Putamen (tissue), 1 donor: ENCODE measurements around the gene ERC1.
"Not testable (repeated sequence)": the region's sequence is repeated elsewhere in the genome, so short reads cannot be mapped to it uniquely, and the experiment has no call there.

ENCODE experiments used
- DNase-seq: peaks from one replicate; pipeline ENCODE4 v3.0.0-alpha.2; 2016; ENCODE audit warnings: low spot score

ERC1 gene

DNA sequence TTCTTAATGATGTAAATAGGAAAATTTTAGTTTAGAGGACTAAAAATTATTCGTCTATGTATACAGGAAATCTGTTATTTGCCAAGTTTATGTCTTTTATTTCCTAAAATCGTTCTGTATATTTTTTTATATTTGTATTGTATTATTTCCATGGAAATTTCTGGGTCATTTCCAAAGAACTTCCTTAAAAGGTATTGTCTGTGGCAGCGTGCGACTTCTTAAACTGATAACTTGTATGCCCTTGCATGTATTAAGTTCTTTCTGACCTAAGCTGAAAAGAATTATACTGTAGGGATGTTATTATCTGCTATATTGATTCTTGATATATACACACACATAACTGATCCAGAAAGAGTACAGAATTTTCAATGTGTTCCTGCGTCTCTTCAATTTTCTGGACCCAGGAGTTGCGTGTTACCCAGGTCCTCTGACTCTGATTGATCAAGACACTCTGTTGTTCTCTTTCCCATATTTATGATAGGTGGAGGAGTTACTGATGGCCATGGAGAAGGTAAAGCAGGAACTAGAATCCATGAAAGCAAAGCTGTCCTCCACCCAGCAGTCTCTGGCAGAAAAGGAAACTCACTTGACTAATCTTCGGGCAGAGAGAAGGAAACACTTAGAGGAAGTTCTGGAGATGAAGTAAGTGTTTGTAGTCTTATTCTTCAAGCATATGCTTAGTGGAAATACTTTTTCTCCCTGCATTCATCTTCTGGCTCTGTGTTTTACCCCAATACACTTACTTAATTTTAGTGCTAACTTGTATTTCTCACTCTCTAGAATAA lies 298.5 kb downstream of the ERC1 start:
- DNase-seq, result no peak

- no peak for DNase-seq
These were observed 299.7 kb downstream of the ERC1 start for GRCh38 chr12:1290716-1291115.

DNA sequence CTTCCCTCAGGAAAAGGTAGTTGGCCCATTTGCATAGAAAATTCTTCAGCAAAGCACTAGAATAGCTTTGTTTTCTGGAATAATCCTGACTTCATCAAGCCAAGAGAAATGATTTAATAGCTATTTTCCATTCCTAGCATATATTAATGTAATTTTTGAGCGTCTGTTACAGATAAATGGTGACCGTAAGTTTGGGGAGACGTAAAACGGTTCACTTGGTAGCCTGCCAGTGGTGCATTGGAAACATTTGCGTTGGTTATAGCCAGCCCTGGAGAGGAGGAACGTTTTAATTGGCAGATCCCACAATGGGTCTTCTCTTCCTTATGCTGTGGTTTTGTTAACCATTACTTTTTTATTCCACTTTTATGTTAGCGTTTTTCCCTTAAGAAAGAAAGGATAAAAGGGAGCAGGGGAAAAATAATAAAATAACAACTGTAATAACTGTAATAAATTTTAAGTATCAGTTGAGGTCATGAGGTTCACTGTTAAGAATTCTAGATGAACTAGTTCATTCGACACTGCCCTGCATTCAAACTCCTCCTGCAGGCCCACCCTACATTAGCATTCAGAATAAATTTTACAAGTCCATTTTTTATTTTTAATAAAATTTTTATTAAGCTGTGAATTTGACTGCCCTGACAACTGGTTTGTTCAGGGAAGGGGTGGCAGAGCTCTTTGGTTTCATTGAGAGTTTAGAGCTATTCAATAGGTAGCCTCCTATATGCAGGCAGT lies 300.7 kb downstream of the ERC1 start:
- DNase-seq, result no peak

DNA sequence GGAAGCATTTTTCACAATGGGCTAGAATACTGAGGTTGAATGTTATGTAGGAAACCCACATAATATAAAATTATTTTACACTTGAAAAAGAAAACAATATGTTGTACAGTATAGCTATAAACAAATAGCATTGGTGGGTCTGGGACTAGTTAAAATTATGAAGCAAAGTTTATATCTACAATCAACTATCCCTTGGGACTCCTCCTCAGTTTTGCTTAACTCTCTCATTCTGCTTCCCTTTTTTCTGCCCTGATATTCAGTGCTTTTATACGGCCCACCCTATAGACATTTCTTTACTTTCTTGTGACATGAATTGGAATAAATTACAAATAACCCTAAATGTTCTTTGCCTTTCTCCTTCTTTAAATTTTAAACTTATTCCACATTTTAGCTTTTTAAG lies 302.9 kb downstream of the ERC1 start:
- no peak for DNase-seq

DNA sequence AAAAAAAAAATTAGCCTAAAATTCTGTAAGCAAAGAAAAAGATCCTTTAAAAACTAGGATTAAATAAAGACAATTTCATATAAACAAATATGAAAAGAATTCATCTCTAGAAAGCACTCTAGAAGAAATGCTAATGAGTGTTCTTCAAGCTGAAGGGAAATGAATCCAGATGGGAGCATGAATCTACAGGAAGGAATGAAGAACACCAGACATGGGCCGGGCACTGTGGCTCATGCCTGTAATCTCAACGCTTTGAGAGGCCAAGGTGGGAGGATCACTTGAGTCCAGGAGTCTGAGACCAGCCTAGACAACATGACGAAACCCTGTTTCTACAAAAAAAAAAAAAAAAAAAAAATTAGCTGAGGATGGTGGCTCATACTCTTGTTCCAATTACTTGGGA lies 306.2 kb downstream of the ERC1 start:
- DNase-seq, result no peak

DNA sequence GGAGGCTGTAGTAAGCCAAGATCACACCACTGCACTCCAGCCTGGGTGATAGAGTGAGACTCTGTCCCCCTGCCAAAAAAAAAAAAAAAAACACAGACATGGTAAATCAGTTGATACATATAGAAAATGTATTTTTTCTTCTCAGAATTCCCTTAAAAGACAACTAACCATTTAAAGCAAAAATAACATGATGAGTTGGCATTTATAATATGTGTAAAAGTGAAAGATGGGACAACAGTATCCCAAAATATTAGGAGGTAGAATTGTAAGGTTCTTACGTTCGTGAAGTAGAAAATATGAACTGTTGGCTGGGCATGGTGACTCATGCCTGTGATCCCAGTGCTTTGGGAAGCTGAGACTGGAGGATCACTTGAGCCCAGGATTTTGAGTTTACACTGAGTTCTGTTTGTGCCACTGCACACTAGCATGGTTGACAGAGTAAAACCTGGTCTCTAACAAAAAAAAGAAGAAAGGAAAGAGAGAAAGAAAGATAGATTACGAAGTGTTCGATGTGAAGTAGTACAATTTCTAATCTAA lies 306.7 kb downstream of the ERC1 start:
- no peak for DNase-seq

GRCh38 chr12:1300460-1300859 lies 309.4 kb downstream of the ERC1 start:
- no peak for DNase-seq

DNA sequence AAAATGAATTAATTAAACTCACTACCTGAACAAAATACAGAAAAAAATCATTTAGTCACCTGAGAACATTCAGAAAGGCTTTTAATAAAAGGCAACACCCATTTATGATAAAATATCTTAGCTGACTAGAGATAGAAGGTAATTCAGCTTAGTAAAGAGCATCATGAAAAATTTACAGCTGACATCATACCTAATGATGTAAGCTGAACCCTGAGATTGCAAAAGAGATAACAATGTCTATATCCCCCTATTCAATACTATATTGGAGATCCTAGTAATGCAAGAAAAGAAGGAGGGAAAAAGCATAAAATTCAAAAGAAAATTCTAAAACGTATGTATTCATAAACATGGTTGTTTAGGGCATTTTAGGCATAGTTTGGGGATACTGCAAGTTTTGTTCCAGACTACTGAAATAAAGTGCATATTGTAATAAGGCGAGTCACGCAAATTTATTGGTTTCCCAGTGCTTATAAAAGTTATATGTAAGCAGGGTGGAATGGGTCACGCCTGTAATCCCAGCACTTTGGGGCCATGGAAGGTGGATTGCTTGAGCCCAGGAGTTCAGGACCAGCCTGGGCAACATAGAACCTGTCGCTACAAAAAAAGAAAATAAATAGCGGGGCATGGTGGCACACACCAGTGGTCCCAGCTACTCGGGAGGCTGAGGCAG lies 311.3 kb downstream of the ERC1 start:
- DNase-seq, result no peak

GRCh38 chr12:1305063-1305434 lies 314.0 kb downstream of the ERC1 start:
- DNase-seq, result no peak

DNA sequence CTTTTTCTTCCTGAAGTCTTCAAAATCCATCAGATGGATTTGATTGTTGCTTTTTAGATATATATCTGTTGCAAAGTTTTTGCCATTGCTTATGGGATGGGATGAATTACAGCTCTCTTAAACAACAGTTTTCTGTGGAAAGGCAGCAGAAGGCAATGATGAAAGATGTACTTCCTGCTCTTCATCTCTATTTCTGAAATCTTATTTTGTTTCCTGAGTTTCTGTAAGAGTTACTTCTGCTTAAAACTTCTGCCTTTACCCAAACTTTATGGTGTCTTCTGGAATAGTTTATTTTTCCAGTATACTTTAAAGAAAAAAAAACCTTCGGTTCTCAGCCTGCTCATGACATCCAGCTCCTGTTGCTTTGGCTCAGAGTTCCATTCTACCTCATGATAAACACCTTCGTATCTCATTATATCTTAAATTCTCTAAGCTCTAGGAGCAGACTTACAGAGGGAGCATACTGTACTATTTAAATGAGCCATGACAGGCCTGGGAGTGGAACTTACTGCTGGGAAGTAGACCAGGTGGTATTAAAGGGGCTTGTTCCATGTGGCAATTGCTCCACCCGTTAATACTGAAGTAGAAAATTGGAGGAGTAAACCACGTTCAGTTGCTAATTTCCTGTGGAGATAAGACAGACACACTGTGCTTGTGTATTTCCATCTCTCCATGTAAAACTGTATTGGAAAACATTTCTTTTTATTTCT lies 314.9 kb downstream of the ERC1 start:
- no peak for DNase-seq

- DNase-seq, result no peak
These were observed 315.8 kb downstream of the ERC1 start for GRCh38 chr12:1306817-1307216.

DNA sequence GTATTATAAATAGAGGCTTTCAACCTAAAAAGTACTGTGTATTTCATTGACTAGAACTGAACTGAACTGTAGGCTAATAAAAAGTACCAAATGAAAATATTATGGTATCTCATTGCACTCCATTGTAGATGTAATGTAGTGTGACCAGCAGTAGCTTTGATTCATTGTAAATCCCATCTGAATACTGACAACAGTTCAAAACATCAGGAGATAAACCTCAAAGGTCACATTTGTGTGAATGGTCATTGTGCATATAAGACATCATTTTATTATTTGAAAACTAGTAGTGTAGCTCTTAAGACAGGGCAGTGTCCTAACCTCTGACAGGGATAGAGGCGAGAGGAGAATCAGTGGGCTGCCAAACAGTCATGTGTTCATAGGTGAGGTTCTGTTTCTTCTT lies 316.8 kb downstream of the ERC1 start:
- no peak for DNase-seq

GRCh38 chr12:1309613-1310012 lies 318.6 kb downstream of the ERC1 start:
- no peak for DNase-seq

DNA sequence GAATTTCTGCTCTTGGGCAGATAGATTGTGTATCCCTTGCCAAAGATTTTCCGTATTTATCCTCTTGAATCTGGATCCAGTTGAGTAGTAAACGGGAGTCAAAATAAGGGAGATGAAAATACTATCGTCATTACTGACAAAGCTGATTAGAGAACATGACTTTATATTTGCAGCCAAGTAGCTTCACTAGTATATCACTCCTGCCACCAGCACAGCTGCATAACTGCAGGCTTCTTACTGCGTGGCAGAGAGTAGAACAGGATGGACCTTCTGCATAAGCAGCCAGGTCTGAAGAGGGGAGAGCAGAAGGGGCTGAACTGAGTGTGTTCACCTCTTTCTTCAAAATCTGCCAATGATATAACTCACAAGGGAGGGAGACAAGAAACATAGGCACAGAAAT lies 319.6 kb downstream of the ERC1 start:
- DNase-seq, result no peak

DNA sequence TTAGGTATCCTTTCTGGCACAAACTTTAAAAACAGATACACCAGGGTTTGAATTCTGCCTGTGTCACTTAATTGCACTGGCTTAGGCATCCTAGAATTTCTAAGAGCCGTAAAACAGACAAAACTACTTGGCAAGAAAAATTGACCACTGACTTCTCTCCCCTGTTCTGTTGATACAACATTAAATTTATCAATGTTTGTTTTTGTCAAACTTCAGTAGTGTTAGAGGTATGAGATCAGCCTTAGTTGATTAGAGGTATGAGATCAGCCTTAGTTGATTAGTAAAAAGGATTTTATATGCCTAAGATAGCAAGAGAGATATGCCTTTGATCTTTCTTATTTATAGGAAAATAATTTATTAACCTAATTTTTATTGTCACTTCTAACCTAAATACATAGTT lies 320.1 kb downstream of the ERC1 start:
- no peak for DNase-seq

- no peak for DNase-seq
These were observed 322.9 kb downstream of the ERC1 start for GRCh38 chr12:1313906-1314305.

DNA sequence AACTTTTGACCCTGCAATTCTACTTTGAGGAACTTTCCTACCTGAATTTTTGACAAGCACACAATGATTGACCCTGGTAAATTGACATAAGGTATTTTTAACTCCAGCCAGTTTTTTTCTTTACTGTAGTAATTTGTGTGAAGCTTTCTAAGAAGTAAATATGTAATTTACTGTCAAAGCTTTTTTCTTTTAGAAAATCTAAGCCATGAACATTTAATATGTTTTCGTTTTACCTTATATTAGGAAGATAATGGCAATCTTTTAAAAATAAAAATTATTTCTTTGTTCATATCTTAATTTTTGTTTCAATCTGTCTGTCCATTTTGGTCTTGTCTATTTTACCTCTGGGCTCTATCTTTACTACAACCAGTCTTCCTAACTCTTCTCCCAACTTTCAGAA lies 323.5 kb downstream of the ERC1 start:
- DNase-seq, result no peak

DNA sequence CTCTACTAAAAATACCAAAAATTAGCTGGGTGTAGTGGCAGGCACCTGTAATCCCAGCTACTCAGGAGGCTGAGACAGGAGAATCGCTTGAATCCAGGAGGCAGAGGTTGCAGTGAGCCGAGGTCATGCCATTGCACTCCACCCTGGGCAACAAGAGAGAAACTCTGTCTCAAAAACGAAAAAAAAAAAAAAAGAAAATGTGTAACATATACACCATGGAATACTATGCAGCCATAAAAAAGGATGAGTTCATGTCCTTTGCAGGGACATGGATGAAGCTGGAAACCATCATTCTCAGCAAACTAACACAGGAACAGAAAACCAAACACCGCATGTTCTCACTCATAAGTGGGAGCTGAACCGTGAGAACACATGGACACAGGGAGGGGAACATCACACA lies 326.0 kb downstream of the ERC1 start:
- not testable (repeated sequence) for DNase-seq

GRCh38 chr12:1318327-1319031 lies 327.5 kb downstream of the ERC1 start:
- peak; percentile 58 for DNase-seq

GRCh38 chr12:1319212-1319611 lies 328.2 kb downstream of the ERC1 start:
- no peak for DNase-seq

DNA sequence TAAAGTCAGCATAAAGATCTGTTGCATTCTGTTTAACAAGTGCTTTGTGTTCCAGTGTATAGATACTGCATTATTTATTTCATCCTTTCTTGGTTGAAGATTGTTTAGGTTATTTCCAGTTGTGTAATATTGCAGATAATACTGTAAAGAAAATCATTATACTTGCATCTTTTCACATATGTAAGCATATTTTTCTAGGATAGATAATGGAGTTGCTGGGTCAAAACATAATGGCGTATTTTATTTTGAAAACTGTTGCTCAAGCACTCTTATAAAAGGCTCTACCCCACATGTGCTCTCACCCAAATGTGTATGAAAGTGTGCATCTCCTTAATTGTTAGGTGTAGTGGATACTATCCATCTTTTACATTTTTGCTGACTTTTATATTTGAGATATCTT lies 329.0 kb downstream of the ERC1 start:
- DNase-seq, result no peak

GRCh38 chr12:1322821-1323220 lies 331.8 kb downstream of the ERC1 start:
- DNase-seq, result no peak
